ENCODE data around the gene MESP2. TPM values are rescaled to one million over a fixed set of nuclear protein-coding genes. Genes with fewer than 3 reads are reported as not detected.

Gene MESP2
- total and polyA plus RNA-seq, 2 of the 13 experiments (the other 11 are each of a cell fraction or from before 2014, with no cell fraction given) = not detected

- TF ChIP-seq IKZF5 (CRISPR knock-in tag; IDR thresholded peaks at IDR 0.05) = peak; percentile 32; the same call in 1 of the 2 replicates
Measured at GRCh38 chr15:89760303-89761008, 15.7 kb upstream of the MESP2 start (continued).

GRCh38 chr15:89761009-89761831 is 14.9 kb upstream of the MESP2 start:
- CTCF ChIA-PET (ENCODE audit: low intra/inter-chr PET ratio, low total read pairs) = interaction anchor here (0.7 to 1.7 kb wide), 4 partner anchors 10 to 127 kb away, joined by 3 to 44 read pairs (median 4); no protein-coding TSS in a partner anchor
- Histone ChIP-seq H3K4me1 (ENCODE audit: insufficient read depth, low read length) (peaks cover 47% of the 10 kb centered on the region), H3K9ac (ENCODE audit: insufficient read depth, low read depth, low read length) (no peak overlapping the region), H3K79me2 (ENCODE audit: insufficient read depth, low read length) (no peaks in the 10 kb centered on the region), H3K27ac (ENCODE audit: extremely low read length, insufficient read depth, low read length) (no peak overlapping the region), H4K20me1 (ENCODE audit: insufficient read depth, low read length) (no peaks in the 10 kb centered on the region), H3K36me3 (replicated peaks in 1 of 2; ENCODE audit: control insufficient read depth in 1 of 2, insufficient read depth in 2 of 2, low read length in 2 of 2) (no peaks in the 10 kb centered on the region), H3K4me3 (replicated peaks in 1 of 3; ENCODE audit: insufficient read depth in 1 of 3, low read depth in 2 of 3, low read length in 3 of 3) (peak overlapping the region in 1 of 3 experiments; percentile 53; a peak in 1 of 6 replicates), H3K4me2 (ENCODE audit: low read depth, low read length) (peak overlapping the region; percentile 69), H2AFZ (ENCODE audit: low read length) (no peak overlapping the region), H3K9me3 (ENCODE audit: low read length) (no peaks in the 10 kb centered on the region), H3K27me3 (ENCODE audit: control insufficient read depth in 1 of 2, insufficient read depth in 2 of 2, low read length in 2 of 2) (peaks cover 5 to 18% of the 10 kb centered on the region in 2 experiments)
- intact Hi-C loops (cut with micrococcal nuclease; ENCODE audit: unreplicated experiment) (loop anchor here (5.0 kb wide), 1 partner anchor 51 kb away; the partner anchor contains the start of gene ANPEP), in situ Hi-C loops (cut with HindIII; ENCODE audit: extremely low pct_ligation_motif_present, low pct_unique_long_range_greater_than_20kb) (no loop called here)
- BruUV-seq (replicated peaks) = no TSS peak
- no peak for FAIRE-seq
- POLR2A ChIA-PET = interaction anchor here (0.6 to 1.9 kb wide), 5 partner anchors 11 to 115 kb away, joined by 3 to 8 read pairs (median 4); partner anchors contain the start of gene MESP1
- WGBS (ENCODE audit: low lambda C conversion rate) = 30% methylated on average over 14 of the region's 18 CpGs
- peak; percentile 70 for ATAC-seq
- DNase-seq (ENCODE audit: low spot score) = no peak
- peak; percentile 12 for TF ChIP-seq ZNF407 (CRISPR knock-in tag; IDR thresholded peaks at IDR 0.05; ENCODE audit: not compliant biosample characterization)
- peak; percentile 32; the same call in 1 of the 2 replicates for TF ChIP-seq ZNF543 (CRISPR knock-in tag; IDR thresholded peaks at IDR 0.05)
- TF ChIP-seq ZNF160 (CRISPR knock-in tag; IDR thresholded peaks at IDR 0.05) = no peak
- peak; percentile 49; the same call in 1 of the 2 replicates for TF ChIP-seq ZNF768 (CRISPR knock-in tag; IDR thresholded peaks at IDR 0.05)
- TF ChIP-seq CAMTA2 (CRISPR knock-in tag; IDR thresholded peaks at IDR 0.05; ENCODE audit: borderline replicate concordance) = 0 out of 2 replicates have a peak, but pooled peaks have one; percentile 32
- peak; percentile 36; the same call in 1 of the 2 replicates for TF ChIP-seq ZNF746 (CRISPR knock-in tag; IDR thresholded peaks at IDR 0.05)
